KMS-11 (cell line): ENCODE results near the gene BRF1.

Experiments used
- H2AFZ ChIP-seq: fragments of 200-600 bp; sonication (generic); 2 replicates; pipeline ENCODE4 v1.6.1; 2016; ENCODE audit warnings: antibody characterized with exemption, mixed run types, low read depth
- H3K27ac ChIP-seq: fragments of 200-600 bp; sonication (generic); 2 replicates; pipeline ENCODE4 v1.6.1; 2016; ENCODE audit warnings: mild to moderate bottlenecking, mixed run types
- H3K27me3 ChIP-seq: fragments of 200-600 bp; sonication (generic); 2 replicates; pipeline ENCODE4 v1.6.1; 2017; ENCODE audit warnings: mild to moderate bottlenecking, low read depth, mixed run types, moderate library complexity; ENCODE audit not compliant: insufficient read depth
- H3K36me3 ChIP-seq: fragments of 200-600 bp; sonication (generic); 2 replicates; pipeline ENCODE4 v1.6.1; 2017; ENCODE audit warnings: mild to moderate bottlenecking, mixed run types; ENCODE audit not compliant: insufficient read depth
- H3K4me1 ChIP-seq: fragments of 200-600 bp; sonication (generic); 2 replicates; pipeline ENCODE4 v1.6.1; 2016; ENCODE audit warnings: mild to moderate bottlenecking, low read depth, mixed run types; ENCODE audit not compliant: poor library complexity, severe bottlenecking
- H3K4me2 ChIP-seq: fragments of 200-600 bp; sonication (generic); 2 replicates; pipeline ENCODE4 v1.7.0; 2016; ENCODE audit warnings: mild to moderate bottlenecking, mixed run types
- H3K4me3 ChIP-seq: fragments of 200-600 bp; sonication (generic); IDR thresholded peaks from 2 replicates; pipeline ENCODE4 v1.6.1; 2017; ENCODE audit warnings: low read depth, low read length, mixed read lengths; ENCODE audit not compliant: insufficient read depth
- H3K79me2 ChIP-seq: fragments of 200-600 bp; sonication (generic); 2 replicates; pipeline ENCODE4 v1.6.1; 2016; ENCODE audit warnings: low read depth, mixed run types; ENCODE audit not compliant: insufficient read depth
- H3K9ac ChIP-seq: fragments of 200-600 bp; sonication (generic); 2 replicates; pipeline ENCODE4 v1.6.1; 2016; ENCODE audit warnings: mild to moderate bottlenecking, mixed run types
- H4K20me1 ChIP-seq: fragments of 200-600 bp; sonication (generic); 2 replicates; pipeline ENCODE4 v1.6.1; 2016; ENCODE audit warnings: mild to moderate bottlenecking, mixed run types; ENCODE audit not compliant: insufficient read depth
- CTCF ChIP-seq: fragments of 200-600 bp; sonication (generic); conservative IDR thresholded peaks from 2 replicates; pipeline ENCODE4 v1.6.1; 2017; ENCODE audit warnings: low read depth, mild to moderate bottlenecking, antibody characterized with exemption, low read length, moderate library complexity, mixed read lengths

The BRF1 gene

DNA sequence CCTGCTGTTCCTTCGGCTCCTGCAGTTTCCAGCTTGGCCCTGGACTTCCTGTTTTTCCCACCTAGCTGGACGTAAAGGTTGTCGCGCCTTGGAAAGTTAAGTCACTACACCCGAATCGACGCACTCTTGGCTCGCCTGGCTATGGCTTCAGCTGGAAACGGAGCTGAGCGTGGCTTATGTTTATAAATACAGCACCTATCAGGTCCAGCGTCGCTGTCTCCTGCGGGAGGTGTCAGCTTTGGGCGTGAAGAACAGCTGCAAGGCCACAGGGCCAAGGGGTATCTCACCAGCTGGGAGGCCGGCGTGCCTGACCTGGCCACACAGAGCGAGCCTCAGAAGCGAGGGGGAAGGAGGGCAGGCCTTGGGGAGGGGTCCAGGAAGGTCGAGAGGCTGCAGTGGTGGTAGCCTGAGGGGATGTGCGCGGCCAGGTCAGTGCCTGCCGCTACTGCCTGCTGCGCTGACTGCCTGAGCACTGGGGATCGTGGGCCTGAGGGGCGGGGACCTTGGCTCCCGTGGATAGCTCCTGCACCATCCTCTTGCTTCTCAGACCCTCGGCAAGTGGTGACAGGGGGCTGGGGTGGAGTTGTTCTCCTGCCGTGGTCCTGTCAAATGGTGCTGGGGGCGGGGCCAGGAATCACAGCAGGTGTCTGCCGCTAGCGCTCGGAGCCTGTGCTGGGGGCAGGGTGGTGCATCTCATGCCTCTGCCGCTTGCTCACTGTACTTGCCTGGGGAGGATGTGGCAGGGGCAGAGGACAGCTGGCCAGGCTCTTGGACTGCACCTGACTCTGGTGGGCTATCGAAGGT lies 26.3 kb upstream of the BRF1 start:
- Histone ChIP-seq H3K4me2 (no peak overlapping the region), H3K4me1 (no peaks in the 10 kb centered on the region), H3K4me3 (no peak overlapping the region), H4K20me1 (no peaks in the 10 kb centered on the region), H2AFZ (no peak overlapping the region), H3K9ac (no peak overlapping the region), H3K27ac (no peak overlapping the region), H3K36me3 (no peaks in the 10 kb centered on the region), H3K27me3 (no peaks in the 10 kb centered on the region), H3K79me2 (no peaks in the 10 kb centered on the region)
- TF ChIP-seq CTCF, result no peak

DNA sequence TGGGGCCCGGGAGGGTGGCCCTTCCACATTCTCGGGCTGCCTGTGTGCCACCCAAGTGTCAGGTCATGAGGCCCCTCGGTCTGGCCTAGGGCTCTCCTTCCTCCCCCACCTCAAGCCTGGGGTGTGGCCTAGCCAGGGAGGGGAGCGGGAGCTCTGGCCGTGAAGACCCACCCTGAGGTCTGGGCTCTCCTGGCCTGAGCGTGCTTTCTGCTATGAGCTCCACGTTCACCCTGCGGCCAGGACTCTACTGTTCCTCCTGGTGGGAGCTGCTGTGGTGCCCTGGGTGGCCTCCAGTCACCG lies 25.7 kb upstream of the BRF1 start:
- Histone ChIP-seq H3K4me1 (no peaks in the 10 kb centered on the region), H2AFZ (no peak overlapping the region), H3K79me2 (no peaks in the 10 kb centered on the region), H4K20me1 (no peaks in the 10 kb centered on the region), H3K27me3 (no peaks in the 10 kb centered on the region), H3K27ac (no peak overlapping the region), H3K36me3 (no peaks in the 10 kb centered on the region), H3K9ac (no peak overlapping the region), H3K4me3 (no peak overlapping the region), H3K4me2 (no peak overlapping the region)
- TF ChIP-seq CTCF, result no peak

GRCh38 chr14:105325716-105326567 lies 25.1 kb upstream of the BRF1 start:
- H3K79me2 ChIP-seq, result no peaks in the 10 kb centered on the region
- H3K27me3 ChIP-seq, result no peaks in the 10 kb centered on the region
- no peak for TF ChIP-seq CTCF
- no peak overlapping the region for H3K9ac ChIP-seq
- H3K36me3 ChIP-seq, result no peaks in the 10 kb centered on the region
- no peaks in the 10 kb centered on the region for H3K4me1 ChIP-seq
- H3K27ac ChIP-seq, result no peak overlapping the region
- no peaks in the 10 kb centered on the region for H4K20me1 ChIP-seq
- H2AFZ ChIP-seq, result no peak overlapping the region
- no peak overlapping the region for H3K4me3 ChIP-seq
- H3K4me2 ChIP-seq, result no peak overlapping the region

DNA sequence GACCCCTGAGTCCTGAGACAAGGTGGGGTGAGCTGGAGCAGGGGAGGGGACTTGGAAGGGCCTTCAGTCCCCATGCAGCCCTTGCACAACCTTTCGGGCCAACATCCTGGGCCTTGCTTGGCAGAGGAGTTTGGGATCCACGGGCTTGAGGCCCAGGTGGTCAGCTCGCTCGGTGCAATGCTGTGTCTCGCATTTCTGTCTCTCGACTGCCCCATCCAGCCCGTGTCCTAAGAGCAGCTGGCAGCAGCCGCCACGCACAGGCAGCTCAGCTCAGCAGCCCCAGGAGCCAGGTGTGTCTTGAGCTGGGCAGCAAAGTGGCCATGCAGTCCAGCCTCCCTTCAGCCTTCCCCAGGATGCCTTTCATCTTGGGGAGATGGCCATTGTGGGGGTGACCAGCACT lies 24.5 kb upstream of the BRF1 start:
- no peak overlapping the region for H3K4me3 ChIP-seq
- no peaks in the 10 kb centered on the region for H3K4me1 ChIP-seq
- no peak overlapping the region for H3K27ac ChIP-seq
- no peaks in the 10 kb centered on the region for H3K36me3 ChIP-seq
- no peak overlapping the region for H3K9ac ChIP-seq
- H3K27me3 ChIP-seq, result no peaks in the 10 kb centered on the region
- no peak overlapping the region for H3K4me2 ChIP-seq
- H2AFZ ChIP-seq, result no peak overlapping the region
- H3K79me2 ChIP-seq, result no peaks in the 10 kb centered on the region
- TF ChIP-seq CTCF, result no peak
- no peaks in the 10 kb centered on the region for H4K20me1 ChIP-seq
